ENCODE measurements around the gene CASR.

The CASR gene

DNA sequence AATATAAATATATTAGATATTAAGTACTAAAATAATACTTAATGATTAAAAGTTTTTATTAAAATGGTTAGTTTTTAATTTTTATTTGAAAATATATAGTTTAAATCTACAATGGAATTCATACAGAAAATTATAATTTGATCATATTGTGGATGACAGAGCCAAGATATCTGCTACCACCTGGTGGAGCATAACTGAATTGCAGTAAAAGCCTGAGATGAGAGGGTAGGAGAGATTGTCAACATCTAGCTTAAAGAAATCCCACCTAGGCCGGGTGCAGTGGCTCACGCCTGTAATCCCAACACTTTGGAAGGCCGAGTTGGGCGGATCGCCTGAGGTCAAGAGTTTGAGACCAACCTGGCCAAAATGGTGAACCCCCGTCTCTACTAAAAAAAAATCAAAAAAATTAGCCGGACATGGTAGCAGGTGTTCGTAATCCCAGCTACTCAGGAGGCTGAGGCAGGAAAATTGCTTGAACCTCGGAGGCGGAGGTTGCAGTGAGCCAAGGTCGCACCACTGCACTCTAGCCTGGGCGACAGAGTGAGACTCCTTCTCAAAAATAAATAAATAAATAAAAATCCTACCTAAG is 116.5 kb downstream of the CASR start:
- Histone ChIP-seq H3K4me1 (ENCODE audit: control insufficient read depth, insufficient read depth, low read length) (no peaks in the 10 kb centered on the region), H3K4me3 (ENCODE audit: insufficient read depth, low read depth, low read length) (no peak overlapping the region), H3K27me3 (ENCODE audit: control insufficient read depth, insufficient read depth, low read length, poor library complexity, severe bottlenecking) (no peaks in the 10 kb centered on the region), H3K36me3 (ENCODE audit: control insufficient read depth, insufficient read depth, low read length) (no peaks in the 10 kb centered on the region), H3K27ac (ENCODE audit: insufficient read depth, low read depth, low read length, poor library complexity, severe bottlenecking) (no peak overlapping the region), H3K9me3 (ENCODE audit: control insufficient read depth, low read length) (no peaks in the 10 kb centered on the region)
- 86 to 91% methylated on average over 12 of the region's 12 CpGs for WGBS, 2 experiments

GRCh38 chr3:122301063-122301462 is 117.6 kb downstream of the CASR start:
- Histone ChIP-seq H3K4me1 (ENCODE audit: control insufficient read depth, insufficient read depth, low read length) (no peaks in the 10 kb centered on the region), H3K4me3 (ENCODE audit: insufficient read depth, low read depth, low read length) (no peak overlapping the region), H3K36me3 (ENCODE audit: control insufficient read depth, insufficient read depth, low read length) (no peaks in the 10 kb centered on the region), H3K9me3 (ENCODE audit: control insufficient read depth, low read length) (no peaks in the 10 kb centered on the region), H3K27me3 (ENCODE audit: control insufficient read depth, insufficient read depth, low read length, poor library complexity, severe bottlenecking) (no peaks in the 10 kb centered on the region), H3K27ac (ENCODE audit: insufficient read depth, low read depth, low read length, poor library complexity, severe bottlenecking) (no peak overlapping the region)

GRCh38 chr3:122305818-122306621 is 122.6 kb downstream of the CASR start:
- WGBS, 2 experiments: 66 to 75% methylated on average over 3 of the region's 3 CpGs
- H3K36me3 ChIP-seq (ENCODE audit: control insufficient read depth, insufficient read depth, low read length): no peaks in the 10 kb centered on the region
- H3K4me1 ChIP-seq (ENCODE audit: control insufficient read depth, insufficient read depth, low read length): no peaks in the 10 kb centered on the region
- no peak overlapping the region for H3K27ac ChIP-seq (ENCODE audit: insufficient read depth, low read depth, low read length, poor library complexity, severe bottlenecking)
- H3K9me3 ChIP-seq (ENCODE audit: control insufficient read depth, low read length): no peaks in the 10 kb centered on the region
- no peaks in the 10 kb centered on the region for H3K27me3 ChIP-seq (ENCODE audit: control insufficient read depth, insufficient read depth, low read length, poor library complexity, severe bottlenecking)
- no peak overlapping the region for H3K4me3 ChIP-seq (ENCODE audit: insufficient read depth, low read depth, low read length)

DNA sequence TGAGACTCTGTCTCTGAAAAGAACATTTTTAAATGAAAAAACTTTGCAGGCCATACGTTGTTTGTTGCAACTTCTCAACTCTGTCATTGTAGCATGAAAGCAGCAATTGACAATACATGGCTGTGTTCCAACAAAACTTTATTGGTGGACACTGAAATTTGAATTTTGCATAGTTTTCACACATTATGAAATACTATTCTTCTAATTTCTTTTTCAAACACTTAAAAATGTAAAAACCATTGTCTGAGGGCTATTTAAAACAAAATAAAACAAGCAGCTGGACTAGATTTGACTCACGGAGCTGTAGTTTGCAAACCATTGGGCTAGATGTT is 123.1 kb downstream of the CASR start:
- no peak overlapping the region for H3K27ac ChIP-seq (ENCODE audit: insufficient read depth, low read depth, low read length, poor library complexity, severe bottlenecking)
- H3K27me3 ChIP-seq (ENCODE audit: control insufficient read depth, insufficient read depth, low read length, poor library complexity, severe bottlenecking): no peaks in the 10 kb centered on the region
- H3K4me1 ChIP-seq (ENCODE audit: control insufficient read depth, insufficient read depth, low read length): no peaks in the 10 kb centered on the region
- no peak overlapping the region for H3K4me3 ChIP-seq (ENCODE audit: insufficient read depth, low read depth, low read length)
- 80 to 84% methylated on average over 2 of the region's 2 CpGs for WGBS, 2 experiments
- no peaks in the 10 kb centered on the region for H3K9me3 ChIP-seq (ENCODE audit: control insufficient read depth, low read length)
- no peaks in the 10 kb centered on the region for H3K36me3 ChIP-seq (ENCODE audit: control insufficient read depth, insufficient read depth, low read length)

- H3K27ac ChIP-seq (ENCODE audit: insufficient read depth, low read depth, low read length, poor library complexity, severe bottlenecking): no peak overlapping the region
- no peak overlapping the region for H3K4me3 ChIP-seq (ENCODE audit: insufficient read depth, low read depth, low read length)
- no peaks in the 10 kb centered on the region for H3K27me3 ChIP-seq (ENCODE audit: control insufficient read depth, insufficient read depth, low read length, poor library complexity, severe bottlenecking)
- no peaks in the 10 kb centered on the region for H3K9me3 ChIP-seq (ENCODE audit: control insufficient read depth, low read length)
- H3K4me1 ChIP-seq (ENCODE audit: control insufficient read depth, insufficient read depth, low read length): no peaks in the 10 kb centered on the region
- H3K36me3 ChIP-seq (ENCODE audit: control insufficient read depth, insufficient read depth, low read length): no peaks in the 10 kb centered on the region
- WGBS, 2 experiments: 88 to 90% methylated on average over 4 of the region's 4 CpGs
Measured at GRCh38 chr3:122307094-122307687, 123.7 kb downstream of the CASR start.

GRCh38 chr3:122307976-122308375 is 124.5 kb downstream of the CASR start:
- H3K9me3 ChIP-seq (ENCODE audit: control insufficient read depth, low read length): no peaks in the 10 kb centered on the region
- no peak overlapping the region for H3K4me3 ChIP-seq (ENCODE audit: insufficient read depth, low read depth, low read length)
- H3K27me3 ChIP-seq (ENCODE audit: control insufficient read depth, insufficient read depth, low read length, poor library complexity, severe bottlenecking): no peaks in the 10 kb centered on the region
- no peaks in the 10 kb centered on the region for H3K36me3 ChIP-seq (ENCODE audit: control insufficient read depth, insufficient read depth, low read length)
- H3K27ac ChIP-seq (ENCODE audit: insufficient read depth, low read depth, low read length, poor library complexity, severe bottlenecking): no peak overlapping the region
- no peaks in the 10 kb centered on the region for H3K4me1 ChIP-seq (ENCODE audit: control insufficient read depth, insufficient read depth, low read length)

DNA sequence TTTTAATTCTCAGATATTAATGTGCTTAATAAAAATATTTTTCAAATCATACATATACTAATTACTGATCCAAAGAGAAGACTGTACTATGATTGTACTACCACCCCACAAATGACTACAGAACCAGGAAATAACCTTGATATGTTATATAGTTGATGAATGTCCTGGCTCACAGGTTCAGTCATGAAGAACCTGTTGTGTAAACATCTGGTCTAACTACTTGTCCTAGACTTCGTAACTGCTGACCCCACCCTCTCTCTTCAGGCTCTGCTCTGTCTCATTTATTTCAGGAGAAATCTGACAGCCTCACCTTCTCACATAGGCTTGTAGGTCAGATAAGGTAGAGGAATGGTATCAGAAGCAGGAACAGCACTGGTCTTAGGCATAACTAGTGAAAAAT is 126.9 kb downstream of the CASR start:
- H3K4me3 ChIP-seq (ENCODE audit: insufficient read depth, low read depth, low read length): no peak overlapping the region
- no peak overlapping the region for H3K27ac ChIP-seq (ENCODE audit: insufficient read depth, low read depth, low read length, poor library complexity, severe bottlenecking)
- 90 to 94% methylated on average over 1 of the region's 1 CpG for WGBS, 2 experiments
- H3K4me1 ChIP-seq (ENCODE audit: control insufficient read depth, insufficient read depth, low read length): no peaks in the 10 kb centered on the region
- H3K27me3 ChIP-seq (ENCODE audit: control insufficient read depth, insufficient read depth, low read length, poor library complexity, severe bottlenecking): no peaks in the 10 kb centered on the region
- no peaks in the 10 kb centered on the region for H3K36me3 ChIP-seq (ENCODE audit: control insufficient read depth, insufficient read depth, low read length)
- no peaks in the 10 kb centered on the region for H3K9me3 ChIP-seq (ENCODE audit: control insufficient read depth, low read length)

DNA sequence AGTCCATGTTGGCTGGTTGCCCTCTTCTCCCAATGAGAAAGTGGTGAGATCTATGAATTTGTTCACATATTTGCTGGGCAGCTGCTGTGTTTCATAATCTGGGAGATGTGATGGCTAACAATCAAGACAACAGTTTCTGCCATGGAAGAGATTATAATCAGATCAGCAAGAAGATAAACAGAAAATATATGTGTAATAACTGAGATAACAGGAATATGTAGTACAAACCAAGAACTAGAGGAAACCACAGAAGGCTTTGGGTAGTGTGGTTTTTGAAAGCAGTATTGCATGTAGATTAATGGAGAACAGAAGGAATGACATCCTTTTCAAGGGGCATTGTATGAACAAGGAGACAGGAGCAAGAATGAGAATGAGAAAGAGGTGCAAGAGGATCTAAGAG is 129.4 kb downstream of the CASR start:
- no peak overlapping the region for H3K27ac ChIP-seq (ENCODE audit: insufficient read depth, low read depth, low read length, poor library complexity, severe bottlenecking)
- no peaks in the 10 kb centered on the region for H3K9me3 ChIP-seq (ENCODE audit: control insufficient read depth, low read length)
- no peaks in the 10 kb centered on the region for H3K36me3 ChIP-seq (ENCODE audit: control insufficient read depth, insufficient read depth, low read length)
- no peak overlapping the region for H3K4me3 ChIP-seq (ENCODE audit: insufficient read depth, low read depth, low read length)
- H3K27me3 ChIP-seq (ENCODE audit: control insufficient read depth, insufficient read depth, low read length, poor library complexity, severe bottlenecking): no peaks in the 10 kb centered on the region
- H3K4me1 ChIP-seq (ENCODE audit: control insufficient read depth, insufficient read depth, low read length): no peaks in the 10 kb centered on the region

DNA sequence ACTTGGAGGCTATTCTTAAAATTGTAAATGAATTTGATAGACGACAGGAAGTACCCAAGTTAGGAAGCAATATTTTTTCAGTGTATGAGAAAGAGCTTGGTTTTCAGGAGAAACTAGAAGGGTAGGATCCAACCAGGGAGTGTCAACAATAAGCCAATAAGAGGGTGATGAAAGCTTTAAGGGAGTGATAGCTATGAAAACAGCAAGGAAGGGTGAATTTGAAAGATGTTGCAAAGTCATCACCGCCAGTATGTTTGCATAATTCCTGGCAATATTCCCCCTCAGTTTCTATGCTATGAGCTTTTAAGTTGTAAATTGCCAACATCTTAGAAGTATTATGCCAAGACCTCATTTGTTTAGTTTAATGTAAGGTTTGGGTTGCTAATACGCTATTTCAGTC is 129.8 kb downstream of the CASR start:
- Histone ChIP-seq H3K36me3 (ENCODE audit: control insufficient read depth, insufficient read depth, low read length) (no peaks in the 10 kb centered on the region), H3K9me3 (ENCODE audit: control insufficient read depth, low read length) (no peaks in the 10 kb centered on the region), H3K4me3 (ENCODE audit: insufficient read depth, low read depth, low read length) (no peak overlapping the region), H3K27me3 (ENCODE audit: control insufficient read depth, insufficient read depth, low read length, poor library complexity, severe bottlenecking) (no peaks in the 10 kb centered on the region), H3K27ac (ENCODE audit: insufficient read depth, low read depth, low read length, poor library complexity, severe bottlenecking) (no peak overlapping the region), H3K4me1 (ENCODE audit: control insufficient read depth, insufficient read depth, low read length) (no peaks in the 10 kb centered on the region)
- 86 to 95% methylated on average over 2 to 3 of the region's 3 CpGs for WGBS, 2 experiments

- no peak overlapping the region for H3K27ac ChIP-seq (ENCODE audit: insufficient read depth, low read depth, low read length, poor library complexity, severe bottlenecking)
- no peaks in the 10 kb centered on the region for H3K9me3 ChIP-seq (ENCODE audit: control insufficient read depth, low read length)
- WGBS, 2 experiments: 83 to 87% methylated on average over 2 of the region's 2 CpGs
- H3K4me3 ChIP-seq (ENCODE audit: insufficient read depth, low read depth, low read length): no peak overlapping the region
- no peaks in the 10 kb centered on the region for H3K27me3 ChIP-seq (ENCODE audit: control insufficient read depth, insufficient read depth, low read length, poor library complexity, severe bottlenecking)
- H3K36me3 ChIP-seq (ENCODE audit: control insufficient read depth, insufficient read depth, low read length): no peaks in the 10 kb centered on the region
- no peaks in the 10 kb centered on the region for H3K4me1 ChIP-seq (ENCODE audit: control insufficient read depth, insufficient read depth, low read length)
Measured at GRCh38 chr3:122314228-122314876, 130.9 kb downstream of the CASR start.
